Peyer's patch (tissue), 4 donors: ENCODE data around the gene GPR162.

Source experiments
- POLR2A ChIP-seq, 2 donors: fragments of 450-650 bp; IDR thresholded peaks; one replicate each; pipeline ENCODE4 v1.5.1; 2017; ENCODE audit warnings: antibody characterized with exemption in 2 of 2, mild to moderate bottlenecking in 2 of 2, moderate library complexity in 2 of 2
- TF ChIP-seq, protein P1 (sequence below), 6 experiments: fragments of 450-650 bp in 4 of 6; fragments of 200-600 bp in 2 of 6; sonication (generic) in 1 of 6; IDR thresholded peaks; one replicate each; pipeline ENCODE4 v1.5.1; 2017 to 2019; ENCODE audit warnings: antibody characterized with exemption in 6 of 6, mild to moderate bottlenecking in 3 of 6, moderate library complexity in 1 of 6

DNA sequence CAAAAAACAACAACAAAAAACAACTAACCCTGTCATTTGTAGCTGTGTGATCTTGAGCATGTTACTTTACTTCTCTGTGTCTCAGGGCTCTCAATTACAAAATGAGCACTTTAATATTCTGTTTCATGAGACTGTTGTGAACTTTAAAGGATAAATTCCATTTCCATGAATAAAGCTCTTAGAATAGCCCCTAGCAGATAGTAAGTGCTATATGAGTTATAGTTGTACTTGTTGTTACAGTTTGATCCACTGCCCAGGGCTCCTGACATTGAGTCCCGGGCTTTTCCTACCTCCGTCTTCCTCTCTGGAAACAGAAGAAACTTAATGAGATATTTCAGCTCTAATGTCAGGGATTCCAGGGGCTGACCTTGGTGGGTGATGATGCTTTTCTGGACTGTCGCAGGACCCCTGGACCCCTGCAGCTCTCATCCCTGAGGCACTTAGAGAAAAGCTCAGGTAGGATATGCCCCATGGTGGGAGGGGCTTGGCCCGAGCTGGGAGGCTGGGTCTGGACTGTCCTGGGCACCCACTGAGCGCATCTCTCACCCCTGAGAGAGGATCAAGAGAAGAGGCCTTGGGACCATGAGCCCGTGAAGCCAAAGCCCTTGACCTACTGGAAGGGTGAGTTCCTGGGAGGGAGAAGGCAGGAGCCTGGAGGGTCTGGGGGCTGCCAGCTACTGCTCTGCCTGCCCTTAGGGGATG lies 11.7 kb downstream of the GPR162 start:
- TF ChIP-seq, protein P1, sequence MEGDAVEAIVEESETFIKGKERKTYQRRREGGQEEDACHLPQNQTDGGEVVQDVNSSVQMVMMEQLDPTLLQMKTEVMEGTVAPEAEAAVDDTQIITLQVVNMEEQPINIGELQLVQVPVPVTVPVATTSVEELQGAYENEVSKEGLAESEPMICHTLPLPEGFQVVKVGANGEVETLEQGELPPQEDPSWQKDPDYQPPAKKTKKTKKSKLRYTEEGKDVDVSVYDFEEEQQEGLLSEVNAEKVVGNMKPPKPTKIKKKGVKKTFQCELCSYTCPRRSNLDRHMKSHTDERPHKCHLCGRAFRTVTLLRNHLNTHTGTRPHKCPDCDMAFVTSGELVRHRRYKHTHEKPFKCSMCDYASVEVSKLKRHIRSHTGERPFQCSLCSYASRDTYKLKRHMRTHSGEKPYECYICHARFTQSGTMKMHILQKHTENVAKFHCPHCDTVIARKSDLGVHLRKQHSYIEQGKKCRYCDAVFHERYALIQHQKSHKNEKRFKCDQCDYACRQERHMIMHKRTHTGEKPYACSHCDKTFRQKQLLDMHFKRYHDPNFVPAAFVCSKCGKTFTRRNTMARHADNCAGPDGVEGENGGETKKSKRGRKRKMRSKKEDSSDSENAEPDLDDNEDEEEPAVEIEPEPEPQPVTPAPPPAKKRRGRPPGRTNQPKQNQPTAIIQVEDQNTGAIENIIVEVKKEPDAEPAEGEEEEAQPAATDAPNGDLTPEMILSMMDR (IDR thresholded peaks at IDR 0.05) = no peak
- TF ChIP-seq POLR2A (IDR thresholded peaks at IDR 0.05) = no peak
